Lung (tissue), 12 donors: Measurements from ENCODE around the gene STK11. TPM values are rescaled to one million over a fixed set of nuclear protein-coding genes. Genes with fewer than 3 reads are reported as not detected.

Source experiments
- ATAC-seq: fragments of 200-7000 bp; cut with Tn5 transposase; one replicate; pipeline ENCODE4 v1.9.1; 2020; ENCODE audit warnings: moderate number of reproducible peaks; ENCODE audit not compliant: insufficient read depth, low FRiP score
- DNase-seq, 3 donors: peaks; one replicate each; pipeline ENCODE4 v3.0.0-alpha.2; 2013 to 2017
- H3K27ac ChIP-seq, 2 donors: one replicate each; pipeline ENCODE4 v1.5.1; 2013; ENCODE audit warnings: mild to moderate bottlenecking in 2 of 2, moderate library complexity in 2 of 2, control low read depth in 1 of 2, inconsistent platforms in 1 of 2, low read depth in 1 of 2, low read length in 1 of 2
- H3K27me3 ChIP-seq, 3 donors: one replicate each; pipeline ENCODE4 v1.5.1; 2013; ENCODE audit warnings: low read length in 2 of 3; ENCODE audit not compliant: control insufficient read depth in 3 of 3, insufficient read depth in 3 of 3
- H3K36me3 ChIP-seq, 4 donors: one replicate each; pipeline ENCODE4 v1.5.1; 2013; ENCODE audit warnings: low read length in 4 of 4, mild to moderate bottlenecking in 1 of 4, moderate library complexity in 1 of 4; ENCODE audit not compliant: control insufficient read depth in 4 of 4, insufficient read depth in 4 of 4
- H3K4me1 ChIP-seq, 5 donors: one replicate each; pipeline ENCODE4 v1.5.1; 2013; ENCODE audit warnings: low read length in 5 of 5, mild to moderate bottlenecking in 2 of 5, moderate library complexity in 1 of 5; ENCODE audit not compliant: control insufficient read depth in 5 of 5, insufficient read depth in 5 of 5
- H3K4me3 ChIP-seq: one replicate; pipeline ENCODE4 v1.5.1; 2013; ENCODE audit warnings: mild to moderate bottlenecking, control low read depth, moderate library complexity
- H3K9ac ChIP-seq, 2 donors: one replicate each; pipeline ENCODE4 v1.5.1; 2013; ENCODE audit warnings: low read length in 2 of 2, control low read depth in 1 of 2; ENCODE audit not compliant: insufficient read depth in 1 of 2
- H3K9me3 ChIP-seq, 4 donors: one replicate each; pipeline ENCODE4 v1.5.1; 2013; ENCODE audit warnings: low read length in 3 of 4, mild to moderate bottlenecking in 1 of 4, moderate library complexity in 1 of 4; ENCODE audit not compliant: control insufficient read depth in 4 of 4, insufficient read depth in 3 of 4
- WGBS, 2 donors: extraction: QIAGEN DNeasy Blood & Tissue Kit; methylation state at CpG; one replicate each; pipeline ENCODE4 v1.1.7; 2013; 5-methylcytosine and 5-hydroxymethylcytosine counted together
- polyA plus RNA-seq, 2 donors: library from polyadenylated mRNA; stranded (reverse); fragments of 200-250 nt; gene quantifications; one replicate each; pipeline ENCODE4 v1.2.1, GENCODE V29; 2013
- total RNA-seq, 2 donors: library from RNA; depleted of rRNA in 1 of 2; stranded (reverse); fragments of >200 nt in 1 of 2; gene quantifications; one replicate each; pipeline ENCODE4 v1.2.1, GENCODE V29; 2014 to 2021
- TF ChIP-seq, protein P1 (sequence below): IDR thresholded peaks from 2 replicates; pipeline ENCODE4 v1.5.1; 2012; ENCODE audit warnings: mild to moderate bottlenecking; ENCODE audit errors: control extremely low read depth, extremely low read depth
- donor health status: control.
- donor health status: control.
- donor health status: Bipolar disorder and iron deficiency.
- donor health status: healthy.
- donor health status: DM: yes; HTN: yes; CAD: no.

The STK11 gene
- total and polyA plus RNA-seq, 4 donors: 43.1 to 59.8 (median 54.6) TPM

DNA sequence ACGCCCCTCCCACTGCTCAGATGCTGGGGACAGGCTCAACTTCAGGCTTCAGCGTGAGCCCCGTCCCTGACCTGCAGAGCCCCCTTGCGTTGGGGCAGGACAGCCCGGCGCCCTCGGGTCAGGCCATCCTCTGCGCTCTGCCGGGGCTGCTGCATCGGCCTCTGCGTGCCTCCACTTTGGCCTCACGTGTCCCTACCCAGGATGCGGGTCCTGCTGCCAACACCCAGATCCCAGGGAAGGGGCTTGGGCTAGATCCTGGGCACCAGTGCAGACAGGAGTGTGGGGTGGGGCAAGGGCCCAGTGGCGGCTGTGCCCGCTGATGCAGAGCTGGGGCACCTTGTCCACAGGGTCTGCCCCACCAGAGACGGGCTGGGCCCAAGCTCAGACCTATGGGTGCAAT is 19.3 kb downstream of the STK11 start:
- TF ChIP-seq, protein P1, sequence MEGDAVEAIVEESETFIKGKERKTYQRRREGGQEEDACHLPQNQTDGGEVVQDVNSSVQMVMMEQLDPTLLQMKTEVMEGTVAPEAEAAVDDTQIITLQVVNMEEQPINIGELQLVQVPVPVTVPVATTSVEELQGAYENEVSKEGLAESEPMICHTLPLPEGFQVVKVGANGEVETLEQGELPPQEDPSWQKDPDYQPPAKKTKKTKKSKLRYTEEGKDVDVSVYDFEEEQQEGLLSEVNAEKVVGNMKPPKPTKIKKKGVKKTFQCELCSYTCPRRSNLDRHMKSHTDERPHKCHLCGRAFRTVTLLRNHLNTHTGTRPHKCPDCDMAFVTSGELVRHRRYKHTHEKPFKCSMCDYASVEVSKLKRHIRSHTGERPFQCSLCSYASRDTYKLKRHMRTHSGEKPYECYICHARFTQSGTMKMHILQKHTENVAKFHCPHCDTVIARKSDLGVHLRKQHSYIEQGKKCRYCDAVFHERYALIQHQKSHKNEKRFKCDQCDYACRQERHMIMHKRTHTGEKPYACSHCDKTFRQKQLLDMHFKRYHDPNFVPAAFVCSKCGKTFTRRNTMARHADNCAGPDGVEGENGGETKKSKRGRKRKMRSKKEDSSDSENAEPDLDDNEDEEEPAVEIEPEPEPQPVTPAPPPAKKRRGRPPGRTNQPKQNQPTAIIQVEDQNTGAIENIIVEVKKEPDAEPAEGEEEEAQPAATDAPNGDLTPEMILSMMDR: no peak
- H3K27ac ChIP-seq: no peak overlapping the region
- 89 to 92% methylated on average over 16 of the region's 16 CpGs for WGBS, 2 donors
- peaks cover 0 to 2% (median 0%) of the 10 kb centered on the region in 5 donors for H3K4me1 ChIP-seq
- DNase-seq (no peak), ATAC-seq (no peak)
- H3K4me3 ChIP-seq: no peak overlapping the region
- no peaks in the 10 kb centered on the region for H3K27me3 ChIP-seq
- no peak overlapping the region for H3K9ac ChIP-seq
- peaks cover 0 to 74% (median 10%) of the 10 kb centered on the region in 4 donors for H3K36me3 ChIP-seq
- no peaks in the 10 kb centered on the region for H3K9me3 ChIP-seq

DNA sequence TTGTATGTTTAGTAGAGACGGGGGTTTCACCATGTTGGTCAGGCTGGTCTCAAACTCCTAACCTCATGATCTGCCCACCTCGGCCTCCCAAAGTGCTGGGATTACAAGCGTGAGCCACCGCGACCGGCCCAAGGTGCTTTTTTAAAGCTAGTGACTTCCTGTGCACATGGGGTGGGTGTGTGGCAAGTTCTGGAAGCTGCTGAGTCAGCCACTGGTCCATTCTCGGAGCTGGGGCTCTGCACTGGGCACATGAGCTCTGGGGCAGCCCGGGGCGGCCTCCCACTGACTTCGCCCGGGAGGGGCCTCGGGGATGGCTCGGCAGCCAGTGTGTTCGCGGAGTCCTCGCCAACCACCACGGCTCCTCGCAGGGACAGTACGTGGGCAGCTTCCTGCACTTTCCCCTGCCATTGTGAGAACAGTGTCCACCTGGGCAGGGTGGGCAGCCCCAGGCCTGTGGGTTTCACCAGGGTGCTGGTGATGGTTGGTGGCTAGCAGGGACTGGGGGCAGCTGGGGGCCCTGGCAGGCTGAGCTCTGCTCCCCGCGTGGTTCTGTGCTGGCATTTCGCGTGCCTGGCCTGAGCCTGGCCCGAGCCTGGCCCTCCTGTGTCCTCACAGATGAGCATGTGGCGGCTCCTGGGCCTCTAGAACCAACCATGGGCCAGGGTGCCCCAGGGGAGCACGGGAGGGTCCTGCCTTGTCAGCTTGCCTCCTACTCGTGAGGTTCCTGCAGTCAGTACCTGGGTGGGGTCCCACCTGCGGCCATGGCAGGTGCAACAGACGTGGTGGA is 20.1 kb downstream of the STK11 start:
- Histone ChIP-seq H3K4me1 (peaks cover 0 to 2% (median 0%) of the 10 kb centered on the region in 5 donors), H3K4me3 (no peak overlapping the region), H3K9me3 (no peaks in the 10 kb centered on the region), H3K27ac (no peak overlapping the region), H3K9ac (no peak overlapping the region), H3K36me3 (peaks cover 0 to 66% (median 9%) of the 10 kb centered on the region in 4 donors), H3K27me3 (no peaks in the 10 kb centered on the region)
- DNase-seq (no peak), ATAC-seq (no peak)
- WGBS, 2 donors: 80 to 87% methylated on average over 29 of the region's 29 CpGs
- TF ChIP-seq, protein P1: no peak

DNA sequence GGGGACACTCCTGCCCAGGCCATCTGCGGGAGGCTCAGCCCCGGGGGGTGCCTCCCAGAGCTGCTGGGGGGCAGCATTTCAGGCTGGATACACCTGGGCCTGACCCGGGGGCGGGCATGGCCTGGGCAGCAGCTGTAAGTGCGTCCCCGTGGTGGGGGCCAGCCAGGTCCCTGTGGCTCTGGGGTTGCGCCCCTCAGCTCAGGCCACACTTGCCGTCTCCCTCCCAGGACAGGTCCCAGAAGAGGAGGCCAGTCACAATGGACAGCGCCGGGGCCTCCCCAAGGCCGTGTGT is 20.6 kb downstream of the STK11 start:
- TF ChIP-seq, protein P1: no peak
- Histone ChIP-seq H3K36me3 (peaks cover 0 to 61% (median 5%) of the 10 kb centered on the region in 4 donors), H3K27ac (no peak overlapping the region)

More for the DNA sequence above, 20.6 kb downstream of the STK11 start:
- no peaks in the 10 kb centered on the region for H3K27me3 ChIP-seq
- no peaks in the 10 kb centered on the region for H3K9me3 ChIP-seq
- WGBS, 2 donors: 96 to 98% methylated on average over 10 to 11 of the region's 11 CpGs
- H3K9ac ChIP-seq: no peak overlapping the region
- DNase-seq (no peak), ATAC-seq (no peak)
- peaks cover 0 to 2% (median 0%) of the 10 kb centered on the region in 5 donors for H3K4me1 ChIP-seq
- H3K4me3 ChIP-seq: no peak overlapping the region
